GM18526 (cell line): ENCODE measurements around the gene SPEG.

Experiments used
- POLR2A ChIP-seq: IDR thresholded peaks from 3 replicates; pipeline ENCODE4 v1.6.1; 2011; ENCODE audit not compliant: insufficient read length; ENCODE audit errors: extremely low read depth

SPEG gene

GRCh38 chr2:219444566-219445091 is 10.0 kb downstream of the SPEG start:
- TF ChIP-seq POLR2A, result no peak

- no peak for TF ChIP-seq POLR2A
Measured at GRCh38 chr2:219445220-219445640, 10.6 kb downstream of the SPEG start.

- no peak for TF ChIP-seq POLR2A
Measured at GRCh38 chr2:219446101-219446504, 11.5 kb downstream of the SPEG start.

GRCh38 chr2:219446689-219447088 is 12.0 kb downstream of the SPEG start:
- no peak for TF ChIP-seq POLR2A

GRCh38 chr2:219447242-219448098 is 12.8 kb downstream of the SPEG start:
- no peak for TF ChIP-seq POLR2A

GRCh38 chr2:219448099-219448775 is 13.6 kb downstream of the SPEG start:
- no peak for TF ChIP-seq POLR2A

- TF ChIP-seq POLR2A, result no peak
Measured at GRCh38 chr2:219448776-219449341, 14.2 kb downstream of the SPEG start.

- TF ChIP-seq POLR2A, result no peak
Measured at GRCh38 chr2:219449609-219450008, 15.0 kb downstream of the SPEG start.

- no peak for TF ChIP-seq POLR2A
Measured at GRCh38 chr2:219451661-219452360, 17.2 kb downstream of the SPEG start.

GRCh38 chr2:219452361-219453317 is 18.0 kb downstream of the SPEG start:
- no peak for TF ChIP-seq POLR2A

- no peak for TF ChIP-seq POLR2A
Measured at GRCh38 chr2:219453671-219454590, 19.3 kb downstream of the SPEG start.

- TF ChIP-seq POLR2A, result no peak
Measured at GRCh38 chr2:219455581-219455980, 20.9 kb downstream of the SPEG start.

GRCh38 chr2:219457784-219458369 is 23.2 kb downstream of the SPEG start:
- no peak for TF ChIP-seq POLR2A
